Measurements from ENCODE around the gene TTLL11.

Gene TTLL11

GRCh38 chr9:121906074-121906870 lies 186.8 kb downstream of the TTLL11 start:
- no peak for TF ChIP-seq CTCF (conservative IDR thresholded peaks at IDR 0.05; ENCODE audit: low read depth, low read length)
- no peak overlapping the region for H3K4me3 ChIP-seq (ENCODE audit: low read length)
- no peak for DNase-seq (ENCODE audit: low read depth)

GRCh38 chr9:121902461-121903135 lies 190.5 kb downstream of the TTLL11 start:
- TF ChIP-seq CTCF (conservative IDR thresholded peaks at IDR 0.05; ENCODE audit: low read depth, low read length), result no peak
- no peak overlapping the region for H3K4me3 ChIP-seq (ENCODE audit: low read length)
- DNase-seq (ENCODE audit: low read depth), result no peak

GRCh38 chr9:121901616-121902015 lies 191.5 kb downstream of the TTLL11 start:
- H3K4me3 ChIP-seq (ENCODE audit: low read length), result no peak overlapping the region
- no peak for DNase-seq (ENCODE audit: low read depth)
- TF ChIP-seq CTCF (conservative IDR thresholded peaks at IDR 0.05; ENCODE audit: low read depth, low read length), result no peak

GRCh38 chr9:121900163-121900562 lies 192.9 kb downstream of the TTLL11 start:
- H3K4me3 ChIP-seq (ENCODE audit: low read length), result no peak overlapping the region
- DNase-seq (ENCODE audit: low read depth), result no peak
- TF ChIP-seq CTCF (conservative IDR thresholded peaks at IDR 0.05; ENCODE audit: low read depth, low read length), result no peak

GRCh38 chr9:121898856-121899255 lies 194.3 kb downstream of the TTLL11 start:
- no peak overlapping the region for H3K4me3 ChIP-seq (ENCODE audit: low read length)
- DNase-seq (ENCODE audit: low read depth), result no peak
- TF ChIP-seq CTCF (conservative IDR thresholded peaks at IDR 0.05; ENCODE audit: low read depth, low read length), result no peak

GRCh38 chr9:121897140-121897539 lies 196.0 kb downstream of the TTLL11 start:
- no peak for DNase-seq (ENCODE audit: low read depth)
- H3K4me3 ChIP-seq (ENCODE audit: low read length), result no peak overlapping the region
- no peak for TF ChIP-seq CTCF (conservative IDR thresholded peaks at IDR 0.05; ENCODE audit: low read depth, low read length)

GRCh38 chr9:121896545-121896943 lies 196.6 kb downstream of the TTLL11 start:
- no peak for TF ChIP-seq CTCF (conservative IDR thresholded peaks at IDR 0.05; ENCODE audit: low read depth, low read length)
- no peak for DNase-seq (ENCODE audit: low read depth)
- no peak overlapping the region for H3K4me3 ChIP-seq (ENCODE audit: low read length)

All from retinal pigment epithelial cell (primary cell).